NCI-H146 (cell line): ENCODE measurements around the gene KLF13.

Source experiments
- DNase-seq: peaks from one replicate; lab custom pipeline; 2025; lab: John Stamatoyannopoulos, UW

KLF13 gene

DNA sequence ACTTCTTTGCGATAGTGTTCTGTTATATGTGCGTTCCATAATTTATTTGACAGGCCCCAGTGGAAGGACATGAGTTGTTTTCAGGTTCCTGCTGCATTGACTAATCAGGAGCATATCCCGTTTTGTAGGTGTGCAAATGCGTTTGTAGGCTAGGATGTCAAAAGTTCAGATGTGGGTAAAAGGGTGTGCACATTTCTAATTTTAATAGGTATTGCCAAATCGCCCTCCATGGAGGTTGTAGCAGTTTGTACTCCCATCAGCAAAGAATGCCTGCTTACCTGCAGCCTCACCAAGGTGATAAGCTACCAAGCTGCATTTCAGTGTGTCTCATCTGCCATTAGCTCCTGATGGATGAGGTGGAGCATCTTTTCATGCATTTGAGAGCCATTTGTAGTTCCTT is 36.3 kb downstream of the KLF13 start:
- DNase-seq, result no peak

- peak; percentile 82 for DNase-seq
These were observed 37.8 kb downstream of the KLF13 start for GRCh38 chr15:31364301-31365031.

- DNase-seq, result no peak
These were observed 38.5 kb downstream of the KLF13 start for GRCh38 chr15:31365032-31365654.

- no peak for DNase-seq
These were observed 39.1 kb downstream of the KLF13 start for GRCh38 chr15:31365655-31366127.

DNA sequence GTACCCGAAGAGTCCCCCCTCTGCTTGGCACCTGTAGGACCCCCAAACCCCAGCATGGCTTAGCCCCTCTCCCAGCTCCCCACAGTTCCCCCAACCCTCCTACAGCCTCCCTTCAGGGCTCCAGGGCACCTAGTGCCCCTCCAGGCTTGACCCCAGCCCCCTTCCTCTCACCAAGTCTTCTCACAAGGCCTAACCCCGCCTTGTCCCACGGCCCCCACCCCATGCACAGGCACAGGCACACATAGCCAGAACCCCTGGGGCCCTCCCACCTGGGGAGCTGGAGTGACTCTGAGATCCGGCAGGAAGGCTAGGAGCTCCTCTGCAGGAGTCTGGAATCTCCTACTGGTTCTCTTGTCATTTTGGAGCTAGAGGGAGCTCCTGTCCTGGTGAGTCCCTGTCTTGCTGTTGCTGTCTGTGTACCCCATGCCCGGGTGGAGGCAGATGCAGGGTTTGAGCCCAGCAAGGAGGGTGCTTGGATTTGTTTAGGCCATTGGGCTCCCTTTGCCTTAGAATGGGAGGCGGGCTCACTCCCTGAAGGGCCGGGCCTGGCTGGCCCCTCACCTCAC is 39.6 kb downstream of the KLF13 start:
- no peak for DNase-seq

GRCh38 chr15:31367021-31367729 is 40.5 kb downstream of the KLF13 start:
- no peak for DNase-seq

DNA sequence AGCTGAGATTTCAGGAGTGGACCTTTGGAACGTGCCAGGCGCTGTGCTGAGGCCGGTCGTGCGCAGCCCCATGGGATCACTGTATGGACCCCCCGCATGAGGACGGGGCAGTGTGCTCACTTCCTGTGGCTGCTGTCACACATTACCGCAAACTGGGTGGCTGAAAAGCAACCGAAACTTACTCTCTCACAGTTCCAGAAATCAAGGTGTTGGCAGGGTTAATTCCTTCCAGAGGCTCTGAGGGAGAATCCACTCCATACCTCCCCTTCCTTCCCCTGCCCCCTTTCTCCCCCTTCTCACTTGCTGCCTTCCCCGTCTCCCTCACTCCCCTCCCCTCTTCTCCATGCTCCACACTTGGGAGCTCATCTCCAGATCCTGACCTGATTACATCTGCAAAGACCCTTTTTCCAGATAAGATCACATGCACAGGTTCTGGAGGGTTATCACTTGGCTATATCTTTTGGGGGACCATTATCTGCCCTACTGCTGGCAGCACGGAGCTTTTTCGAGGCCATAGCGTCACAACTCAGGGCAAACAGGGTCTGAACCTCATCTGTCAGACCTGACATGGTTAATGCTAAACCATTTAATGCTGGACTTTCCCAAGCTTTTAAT is 41.2 kb downstream of the KLF13 start:
- no peak for DNase-seq

DNA sequence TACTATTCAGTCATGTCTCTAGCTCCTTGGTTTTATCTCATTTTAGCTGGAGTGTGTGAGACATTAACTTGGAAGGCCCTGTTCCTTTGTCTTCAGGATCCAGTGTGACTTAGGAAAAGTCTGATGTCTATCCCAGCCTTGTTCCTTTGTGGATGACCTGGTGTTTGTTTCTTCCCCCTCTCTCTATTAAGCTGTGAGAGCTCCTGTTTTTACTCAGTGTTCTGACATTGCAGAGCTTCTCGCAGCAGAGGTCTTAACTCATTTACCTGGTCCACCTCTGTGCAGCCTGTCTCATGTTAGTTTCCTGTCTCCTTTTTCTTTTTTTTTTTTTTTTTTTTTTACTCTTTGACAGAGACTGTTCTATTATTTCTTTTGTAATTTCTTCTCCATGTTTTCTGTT is 43.1 kb downstream of the KLF13 start:
- no peak for DNase-seq

GRCh38 chr15:31371520-31372240 is 45.0 kb downstream of the KLF13 start:
- no peak for DNase-seq

- peak; percentile 26 for DNase-seq
These were observed 46.0 kb downstream of the KLF13 start for GRCh38 chr15:31372635-31373091.

- DNase-seq, result no peak
These were observed 46.6 kb downstream of the KLF13 start for GRCh38 chr15:31373096-31373865.

DNA sequence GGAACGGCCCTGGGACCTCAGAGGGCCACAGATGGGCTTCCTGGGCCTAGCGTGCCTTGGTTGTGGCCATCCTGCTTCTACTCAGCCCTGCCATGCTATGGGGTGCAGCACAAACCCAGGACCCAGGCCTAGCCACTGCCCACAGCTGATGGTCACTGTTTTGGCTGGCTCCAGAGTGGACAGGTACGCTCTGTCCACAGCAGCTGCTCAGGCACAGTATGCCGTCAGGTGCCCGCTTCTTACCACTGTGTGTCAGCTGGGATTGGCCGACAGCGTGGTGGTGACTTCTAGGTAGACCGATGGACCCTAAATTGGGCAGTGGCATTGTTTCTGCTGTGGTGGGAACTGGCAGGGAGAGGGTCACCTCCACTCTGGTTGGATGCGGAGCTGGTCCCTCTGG is 47.3 kb downstream of the KLF13 start:
- no peak for DNase-seq

GRCh38 chr15:31374489-31374888 is 47.9 kb downstream of the KLF13 start:
- DNase-seq, result no peak

DNA sequence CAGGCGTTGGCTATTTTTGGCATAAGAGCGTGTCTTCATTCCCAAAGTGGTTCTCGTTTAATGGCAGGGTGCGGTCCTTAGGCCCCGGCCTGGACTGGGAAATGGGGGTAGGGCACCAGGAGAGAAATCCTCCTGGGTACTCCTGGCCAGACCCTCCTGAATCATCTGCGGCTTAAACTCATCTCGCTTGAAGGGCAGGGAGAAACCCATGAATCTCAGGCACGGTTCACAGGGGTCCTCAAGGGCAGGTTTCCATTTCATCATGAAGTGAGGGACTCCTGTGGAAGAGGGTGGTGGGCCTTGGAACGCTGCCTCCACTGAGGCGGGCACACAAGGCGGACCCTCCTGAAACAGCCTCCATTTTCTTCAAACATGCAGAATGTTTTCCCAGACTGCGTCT is 48.4 kb downstream of the KLF13 start:
- DNase-seq, result no peak

- DNase-seq, result no peak
These were observed 49.1 kb downstream of the KLF13 start for GRCh38 chr15:31375772-31376171.

GRCh38 chr15:31376511-31376910 is 49.9 kb downstream of the KLF13 start:
- DNase-seq, result no peak

DNA sequence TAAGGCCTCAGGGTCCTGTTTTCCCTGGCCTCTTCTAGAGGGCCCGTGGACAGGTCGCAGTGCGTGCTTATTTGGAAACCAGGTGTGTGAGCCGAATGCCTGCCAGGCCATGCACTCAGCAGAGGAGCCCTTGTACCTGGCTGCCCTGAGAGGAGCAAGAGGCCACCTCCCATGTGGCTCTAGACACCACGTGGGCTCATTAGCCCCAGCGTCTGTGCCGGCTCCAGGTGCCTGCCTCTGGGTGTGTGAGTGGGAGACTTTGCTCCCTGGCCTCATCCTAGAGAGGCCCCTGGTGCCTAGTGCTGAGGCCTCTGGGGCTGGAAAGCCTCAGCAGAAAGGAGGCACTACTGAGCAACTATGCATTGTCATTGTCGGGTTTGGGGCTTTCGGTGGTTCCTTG is 50.4 kb downstream of the KLF13 start:
- DNase-seq, result no peak

GRCh38 chr15:31378363-31378903 is 51.8 kb downstream of the KLF13 start:
- DNase-seq, result no peak

- no peak for DNase-seq
These were observed 52.4 kb downstream of the KLF13 start for GRCh38 chr15:31379042-31379441.

DNA sequence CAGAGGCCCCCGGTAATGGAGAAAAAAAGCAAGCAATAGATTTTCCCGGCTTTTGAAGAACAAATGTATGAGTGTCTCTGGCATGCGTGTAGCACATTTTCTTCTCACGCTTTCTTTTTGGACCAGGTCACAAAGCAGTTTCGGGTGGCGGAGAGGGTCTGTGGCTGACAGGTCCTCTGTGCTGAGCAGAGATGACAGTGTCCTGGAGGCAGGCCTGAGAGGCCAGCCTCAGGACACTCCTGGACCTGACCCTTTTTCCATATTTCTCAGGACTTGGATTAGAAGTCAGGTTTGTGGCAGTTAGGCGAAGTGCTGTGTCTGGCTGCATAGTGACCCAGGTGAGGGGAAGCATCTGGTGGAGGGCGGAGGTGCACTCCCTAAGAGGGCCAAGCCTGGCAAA is 52.9 kb downstream of the KLF13 start:
- no peak for DNase-seq
